Endothelial cell of umbilical vein (primary cell): ENCODE measurements around the gene AFTPH.

ENCODE experiments used
- EZH2 ChIP-seq: IDR thresholded peaks from 2 replicates; pipeline ENCODE4 v1.6.1; 2012; ENCODE audit warnings: borderline replicate concordance, low read depth, mild to moderate bottlenecking, moderate library complexity, low read length, inconsistent platforms; ENCODE audit not compliant: severe bottlenecking
- POLR2A ChIP-seq: IDR thresholded peaks from 2 replicates; pipeline ENCODE4 v1.6.1; 2012; ENCODE audit warnings: low read depth, mild to moderate bottlenecking, control low read depth, low read length
- POLR2AphosphoS5 ChIP-seq: IDR thresholded peaks from 2 replicates; pipeline ENCODE4 v1.6.1; 2012; ENCODE audit warnings: low read depth, mild to moderate bottlenecking, control low read depth, low read length, moderate library complexity; ENCODE audit not compliant: insufficient read depth
- TF ChIP-seq, protein P1 (sequence below), 2 donors: IDR thresholded peaks; 1 replicate in 1 of 2; 2 replicates in 1 of 2; pipeline ENCODE4 v1.5.1; 2011; ENCODE audit warnings: low read length in 2 of 2, mild to moderate bottlenecking in 2 of 2, moderate library complexity in 2 of 2, control low read depth in 1 of 2, inconsistent platforms in 1 of 2, low read depth in 1 of 2; ENCODE audit not compliant: insufficient read depth in 1 of 2; ENCODE audit errors: extremely low read depth in 1 of 2

- TF ChIP-seq, protein P1, sequence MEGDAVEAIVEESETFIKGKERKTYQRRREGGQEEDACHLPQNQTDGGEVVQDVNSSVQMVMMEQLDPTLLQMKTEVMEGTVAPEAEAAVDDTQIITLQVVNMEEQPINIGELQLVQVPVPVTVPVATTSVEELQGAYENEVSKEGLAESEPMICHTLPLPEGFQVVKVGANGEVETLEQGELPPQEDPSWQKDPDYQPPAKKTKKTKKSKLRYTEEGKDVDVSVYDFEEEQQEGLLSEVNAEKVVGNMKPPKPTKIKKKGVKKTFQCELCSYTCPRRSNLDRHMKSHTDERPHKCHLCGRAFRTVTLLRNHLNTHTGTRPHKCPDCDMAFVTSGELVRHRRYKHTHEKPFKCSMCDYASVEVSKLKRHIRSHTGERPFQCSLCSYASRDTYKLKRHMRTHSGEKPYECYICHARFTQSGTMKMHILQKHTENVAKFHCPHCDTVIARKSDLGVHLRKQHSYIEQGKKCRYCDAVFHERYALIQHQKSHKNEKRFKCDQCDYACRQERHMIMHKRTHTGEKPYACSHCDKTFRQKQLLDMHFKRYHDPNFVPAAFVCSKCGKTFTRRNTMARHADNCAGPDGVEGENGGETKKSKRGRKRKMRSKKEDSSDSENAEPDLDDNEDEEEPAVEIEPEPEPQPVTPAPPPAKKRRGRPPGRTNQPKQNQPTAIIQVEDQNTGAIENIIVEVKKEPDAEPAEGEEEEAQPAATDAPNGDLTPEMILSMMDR (IDR thresholded peaks at IDR 0.05; ENCODE audit: extremely low read depth in 1 of 2, insufficient read depth in 1 of 2, low read depth in 1 of 2, low read length in 2 of 2) = no peak
- no peak for TF ChIP-seq POLR2AphosphoS5
- no peak for TF ChIP-seq POLR2A
- no peak for TF ChIP-seq EZH2
Observed at GRCh38 chr2:64574871-64575270, 50.7 kb downstream of the AFTPH start.
